ENCODE measurements around the gene AP5Z1. TPM values are rescaled to one million over a fixed set of nuclear protein-coding genes. Genes with fewer than 3 reads are reported as not detected.
"Not testable (repeated sequence)": the region's sequence is repeated elsewhere in the genome, so short reads cannot be mapped to it uniquely, and the experiment has no call there.

AP5Z1 gene
- total and polyA plus RNA-seq, 9 donors = 12.8 to 22.9 (median 15.0) TPM

GRCh38 chr7:4793385-4793993 lies 18.1 kb downstream of the AP5Z1 start:
- H3K9me3 ChIP-seq (replicated peaks; ENCODE audit: control insufficient read depth, low read depth, low read length); H3K4me3 ChIP-seq (ENCODE audit: low read length); H3K27me3 ChIP-seq (ENCODE audit: control insufficient read depth, insufficient read depth, low read length); H3K27ac ChIP-seq (ENCODE audit: low read length); DNase-seq: not testable (repeated sequence)
- Histone ChIP-seq H3K4me1 (ENCODE audit: control insufficient read depth, insufficient read depth, low read length) (peaks cover 14% of the 10 kb centered on the region), H3K36me3 (ENCODE audit: control insufficient read depth, insufficient read depth, low read length) (peaks cover 32% of the 10 kb centered on the region)
- WGBS (ENCODE audit: insufficient coverage) = 80% methylated on average over 23 of the region's 30 CpGs

- peaks cover 26% of the 10 kb centered on the region for H3K36me3 ChIP-seq (ENCODE audit: control insufficient read depth, insufficient read depth, low read length)
- H3K4me1 ChIP-seq (ENCODE audit: control insufficient read depth, insufficient read depth, low read length) = peaks cover 20% of the 10 kb centered on the region
- not testable (repeated sequence) for DNase-seq; H3K9me3 ChIP-seq (replicated peaks; ENCODE audit: control insufficient read depth, low read depth, low read length); H3K27ac ChIP-seq (ENCODE audit: low read length); H3K4me3 ChIP-seq (ENCODE audit: low read length); H3K27me3 ChIP-seq (ENCODE audit: control insufficient read depth, insufficient read depth, low read length)
- WGBS (ENCODE audit: insufficient coverage) = 0% methylated on average over 1 of the region's 14 CpGs
Measured at GRCh38 chr7:4794171-4794570, 18.7 kb downstream of the AP5Z1 start.

GRCh38 chr7:4794591-4795350 lies 19.3 kb downstream of the AP5Z1 start:
- peaks cover 21% of the 10 kb centered on the region for H3K36me3 ChIP-seq (ENCODE audit: control insufficient read depth, insufficient read depth, low read length)
- H3K4me3 ChIP-seq (ENCODE audit: low read length) = no peak overlapping the region
- peaks cover 26% of the 10 kb centered on the region for H3K4me1 ChIP-seq (ENCODE audit: control insufficient read depth, insufficient read depth, low read length)
- no peak overlapping the region for H3K27ac ChIP-seq (ENCODE audit: low read length)
- no peaks in the 10 kb centered on the region for H3K9me3 ChIP-seq (replicated peaks; ENCODE audit: control insufficient read depth, low read depth, low read length)
- 76% methylated on average over 17 of the region's 24 CpGs for WGBS (ENCODE audit: insufficient coverage)
- DNase-seq = no peak
- no peaks in the 10 kb centered on the region for H3K27me3 ChIP-seq (ENCODE audit: control insufficient read depth, insufficient read depth, low read length)

GRCh38 chr7:4796453-4796852 lies 21.0 kb downstream of the AP5Z1 start:
- H3K9me3 ChIP-seq (replicated peaks; ENCODE audit: control insufficient read depth, low read depth, low read length) = no peaks in the 10 kb centered on the region
- no peak overlapping the region for H3K27ac ChIP-seq (ENCODE audit: low read length)
- no peak for DNase-seq
- H3K27me3 ChIP-seq (ENCODE audit: control insufficient read depth, insufficient read depth, low read length) = no peaks in the 10 kb centered on the region
- peaks cover 34% of the 10 kb centered on the region for H3K4me1 ChIP-seq (ENCODE audit: control insufficient read depth, insufficient read depth, low read length)
- 100% methylated on average over 1 of the region's 9 CpGs for WGBS (ENCODE audit: insufficient coverage)
- H3K4me3 ChIP-seq (ENCODE audit: low read length) = no peak overlapping the region
- H3K36me3 ChIP-seq (ENCODE audit: control insufficient read depth, insufficient read depth, low read length) = peaks cover 8% of the 10 kb centered on the region

- WGBS (ENCODE audit: insufficient coverage) = 28% methylated on average over 32 of the region's 37 CpGs
- peaks cover 26% of the 10 kb centered on the region for H3K4me1 ChIP-seq (ENCODE audit: control insufficient read depth, insufficient read depth, low read length)
- H3K27ac ChIP-seq (ENCODE audit: low read length) = peak overlapping the region; percentile 35
- no peak overlapping the region for H3K4me3 ChIP-seq (ENCODE audit: low read length)
- no peaks in the 10 kb centered on the region for H3K27me3 ChIP-seq (ENCODE audit: control insufficient read depth, insufficient read depth, low read length)
- peaks cover 4% of the 10 kb centered on the region for H3K36me3 ChIP-seq (ENCODE audit: control insufficient read depth, insufficient read depth, low read length)
- no peaks in the 10 kb centered on the region for H3K9me3 ChIP-seq (replicated peaks; ENCODE audit: control insufficient read depth, low read depth, low read length)
- peak; percentile 53 for DNase-seq
Measured at GRCh38 chr7:4797858-4798705, 22.7 kb downstream of the AP5Z1 start.

- H3K27me3 ChIP-seq (ENCODE audit: control insufficient read depth, insufficient read depth, low read length) = no peaks in the 10 kb centered on the region
- H3K4me3 ChIP-seq (ENCODE audit: low read length) = no peak overlapping the region
- peaks cover 24% of the 10 kb centered on the region for H3K4me1 ChIP-seq (ENCODE audit: control insufficient read depth, insufficient read depth, low read length)
- H3K36me3 ChIP-seq (ENCODE audit: control insufficient read depth, insufficient read depth, low read length) = peaks cover 4% of the 10 kb centered on the region
- 81% methylated on average over 9 of the region's 15 CpGs for WGBS (ENCODE audit: insufficient coverage)
- DNase-seq = no peak
- H3K27ac ChIP-seq (ENCODE audit: low read length) = peak overlapping the region; percentile 35
- H3K9me3 ChIP-seq (replicated peaks; ENCODE audit: control insufficient read depth, low read depth, low read length) = no peaks in the 10 kb centered on the region
Measured at GRCh38 chr7:4798706-4799235, 23.3 kb downstream of the AP5Z1 start.

- H3K9me3 ChIP-seq (replicated peaks; ENCODE audit: control insufficient read depth, low read depth, low read length) = no peaks in the 10 kb centered on the region
- DNase-seq = peak; percentile 80
- H3K4me3 ChIP-seq (ENCODE audit: low read length) = no peak overlapping the region
- peaks cover under 1% of the 10 kb centered on the region for H3K36me3 ChIP-seq (ENCODE audit: control insufficient read depth, insufficient read depth, low read length)
- peaks cover 24% of the 10 kb centered on the region for H3K4me1 ChIP-seq (ENCODE audit: control insufficient read depth, insufficient read depth, low read length)
- no peaks in the 10 kb centered on the region for H3K27me3 ChIP-seq (ENCODE audit: control insufficient read depth, insufficient read depth, low read length)
- no peak overlapping the region for H3K27ac ChIP-seq (ENCODE audit: low read length)
- WGBS (ENCODE audit: insufficient coverage) = 53% methylated on average over 34 of the region's 39 CpGs
Measured at GRCh38 chr7:4799508-4800268, 24.3 kb downstream of the AP5Z1 start.

- no peak for DNase-seq
- Histone ChIP-seq H3K27me3 (ENCODE audit: control insufficient read depth, insufficient read depth, low read length) (no peaks in the 10 kb centered on the region), H3K9me3 (replicated peaks; ENCODE audit: control insufficient read depth, low read depth, low read length) (no peaks in the 10 kb centered on the region), H3K36me3 (ENCODE audit: control insufficient read depth, insufficient read depth, low read length) (no peaks in the 10 kb centered on the region), H3K27ac (ENCODE audit: low read length) (no peak overlapping the region), H3K4me1 (ENCODE audit: control insufficient read depth, insufficient read depth, low read length) (peaks cover 26% of the 10 kb centered on the region), H3K4me3 (ENCODE audit: low read length) (no peak overlapping the region)
- WGBS (ENCODE audit: insufficient coverage) = 75% methylated on average over 10 of the region's 10 CpGs
Measured at GRCh38 chr7:4800487-4800886, 25.1 kb downstream of the AP5Z1 start.

GRCh38 chr7:4800926-4801838 lies 25.8 kb downstream of the AP5Z1 start:
- Histone ChIP-seq H3K9me3 (replicated peaks; ENCODE audit: control insufficient read depth, low read depth, low read length) (no peaks in the 10 kb centered on the region), H3K4me1 (ENCODE audit: control insufficient read depth, insufficient read depth, low read length) (peaks cover 29% of the 10 kb centered on the region), H3K27ac (ENCODE audit: low read length) (no peak overlapping the region), H3K27me3 (ENCODE audit: control insufficient read depth, insufficient read depth, low read length) (peaks cover 2% of the 10 kb centered on the region), H3K4me3 (ENCODE audit: low read length) (no peak overlapping the region), H3K36me3 (ENCODE audit: control insufficient read depth, insufficient read depth, low read length) (no peaks in the 10 kb centered on the region)
- 84% methylated on average over 25 of the region's 27 CpGs for WGBS (ENCODE audit: insufficient coverage)
- DNase-seq = no peak

Data from muscle of leg (tissue), 11 donors.